Upper lobe of right lung (tissue), 1 donor: ENCODE data around the gene MB21D2. TPM values are rescaled to one million over a fixed set of nuclear protein-coding genes. Genes with fewer than 3 reads are reported as not detected.

Experiments used
- ATAC-seq: fragments of 200-7000 bp; cut with Tn5 transposase; one replicate; pipeline ENCODE4 v1.9.1; 2020; ENCODE audit warnings: mild to moderate bottlenecking, moderate library complexity
- DNase-seq: peaks from one replicate; pipeline ENCODE4 v3.0.0-alpha.2; 2020
- H3K27ac ChIP-seq: fragments of 200-600 bp; one replicate; pipeline ENCODE4 v1.8.0; 2022
- H3K27me3 ChIP-seq: fragments of 200-600 bp; one replicate; pipeline ENCODE4 v1.8.0; 2022; ENCODE audit warnings: mild to moderate bottlenecking
- H3K36me3 ChIP-seq: fragments of 200-600 bp; one replicate; pipeline ENCODE4 v1.8.0; 2022
- H3K4me1 ChIP-seq: fragments of 200-600 bp; one replicate; pipeline ENCODE4 v1.8.0; 2022
- H3K4me3 ChIP-seq: fragments of 200-600 bp; one replicate; pipeline ENCODE4 v1.8.0; 2022; ENCODE audit warnings: mild to moderate bottlenecking
- H3K9me3 ChIP-seq: fragments of 200-600 bp; one replicate; pipeline ENCODE4 v1.8.0; 2022
- intact Hi-C: fragments of 100-400 bp; cut with DNase I; formaldehyde crosslinking; loops from one replicate; pipeline ENCODE4 v1.11.0; 2022
- total RNA-seq: library from RNA; stranded (reverse); fragmentation: NEBNext Ultra II Directional; extraction: Animal tissue kit (Norgen Biotek cat#: 25700); gene quantifications from one replicate; pipeline ENCODE4 v1.2.1, GENCODE V29; 2021
- TF ChIP-seq, protein P1 (sequence below): fragments of 200-600 bp; IDR thresholded peaks from one replicate; pipeline ENCODE4 v1.8.0; 2022; ENCODE audit warnings: antibody characterized with exemption
- donor health status: DM: no; HTN: yes; CAD: no; lungs with severe emphysema.

MB21D2 gene
- total RNA-seq, 1 donor from 2014 or later = 8.0 TPM

DNA sequence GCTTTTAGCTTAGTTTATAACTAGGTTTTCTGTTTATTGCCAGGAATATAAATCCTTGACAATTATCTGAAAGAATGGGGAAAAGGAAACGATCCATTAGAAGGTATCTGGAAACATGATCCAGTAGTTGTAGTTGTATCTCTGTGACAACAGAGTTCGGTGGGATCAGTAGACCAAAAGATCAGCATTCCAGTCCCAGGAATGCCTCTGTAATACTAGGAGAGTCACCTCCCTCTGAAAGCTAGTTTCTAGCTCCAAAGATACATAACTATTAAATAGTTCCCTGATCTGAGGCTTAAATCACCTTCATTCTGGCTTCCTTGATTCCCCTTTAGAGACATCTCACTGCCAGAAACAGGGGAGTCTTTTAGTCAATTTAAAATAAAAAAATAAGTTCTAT lies 34.1 kb downstream of the MB21D2 start:
- ATAC-seq = no peak
- intact Hi-C loops = no loop called here
- DNase-seq = no peak
- no peaks in the 10 kb centered on the region for H3K9me3 ChIP-seq
- no peak overlapping the region for H3K27ac ChIP-seq
- peaks cover 10% of the 10 kb centered on the region for H3K4me1 ChIP-seq
- TF ChIP-seq, protein P1, sequence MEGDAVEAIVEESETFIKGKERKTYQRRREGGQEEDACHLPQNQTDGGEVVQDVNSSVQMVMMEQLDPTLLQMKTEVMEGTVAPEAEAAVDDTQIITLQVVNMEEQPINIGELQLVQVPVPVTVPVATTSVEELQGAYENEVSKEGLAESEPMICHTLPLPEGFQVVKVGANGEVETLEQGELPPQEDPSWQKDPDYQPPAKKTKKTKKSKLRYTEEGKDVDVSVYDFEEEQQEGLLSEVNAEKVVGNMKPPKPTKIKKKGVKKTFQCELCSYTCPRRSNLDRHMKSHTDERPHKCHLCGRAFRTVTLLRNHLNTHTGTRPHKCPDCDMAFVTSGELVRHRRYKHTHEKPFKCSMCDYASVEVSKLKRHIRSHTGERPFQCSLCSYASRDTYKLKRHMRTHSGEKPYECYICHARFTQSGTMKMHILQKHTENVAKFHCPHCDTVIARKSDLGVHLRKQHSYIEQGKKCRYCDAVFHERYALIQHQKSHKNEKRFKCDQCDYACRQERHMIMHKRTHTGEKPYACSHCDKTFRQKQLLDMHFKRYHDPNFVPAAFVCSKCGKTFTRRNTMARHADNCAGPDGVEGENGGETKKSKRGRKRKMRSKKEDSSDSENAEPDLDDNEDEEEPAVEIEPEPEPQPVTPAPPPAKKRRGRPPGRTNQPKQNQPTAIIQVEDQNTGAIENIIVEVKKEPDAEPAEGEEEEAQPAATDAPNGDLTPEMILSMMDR = no peak
- no peaks in the 10 kb centered on the region for H3K27me3 ChIP-seq
- H3K36me3 ChIP-seq = no peaks in the 10 kb centered on the region
- no peak overlapping the region for H3K4me3 ChIP-seq

DNA sequence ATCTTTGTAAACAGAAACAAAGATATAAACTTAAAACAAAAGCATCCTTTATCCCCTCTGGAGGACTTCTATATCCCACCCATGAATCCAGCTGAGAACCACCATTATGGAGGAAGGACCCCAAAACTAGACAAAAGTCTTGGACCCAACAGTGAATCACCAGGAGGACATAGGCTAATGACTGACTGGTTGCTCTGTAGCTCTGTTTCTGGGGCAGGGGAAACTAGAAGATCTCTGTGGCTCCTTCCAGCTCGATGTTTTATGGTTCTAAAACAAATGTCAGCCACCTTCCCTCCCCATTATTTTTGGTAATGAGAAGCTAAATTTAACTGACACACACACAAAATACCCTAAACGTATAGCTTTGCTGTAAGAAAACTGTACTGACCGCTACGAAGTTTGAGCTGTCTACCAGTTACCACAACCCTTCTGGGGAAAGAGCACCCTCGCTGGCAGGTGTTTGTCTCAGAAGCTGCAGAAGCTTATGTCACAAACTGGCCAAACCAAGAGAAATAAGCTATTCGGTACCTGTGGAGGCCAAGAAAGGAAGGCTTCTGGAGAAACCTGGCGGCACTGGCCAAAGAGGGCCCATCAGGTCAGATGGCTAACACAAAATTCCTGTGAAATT lies 36.4 kb downstream of the MB21D2 start:
- no peak overlapping the region for H3K4me3 ChIP-seq
- no peaks in the 10 kb centered on the region for H3K27me3 ChIP-seq
- H3K36me3 ChIP-seq = no peaks in the 10 kb centered on the region
- TF ChIP-seq, protein P1 = no peak
- H3K27ac ChIP-seq = no peak overlapping the region
- no peak for ATAC-seq
- H3K4me1 ChIP-seq = peaks cover 3% of the 10 kb centered on the region
- no peak for DNase-seq
- intact Hi-C loops = no loop called here
- no peaks in the 10 kb centered on the region for H3K9me3 ChIP-seq

DNA sequence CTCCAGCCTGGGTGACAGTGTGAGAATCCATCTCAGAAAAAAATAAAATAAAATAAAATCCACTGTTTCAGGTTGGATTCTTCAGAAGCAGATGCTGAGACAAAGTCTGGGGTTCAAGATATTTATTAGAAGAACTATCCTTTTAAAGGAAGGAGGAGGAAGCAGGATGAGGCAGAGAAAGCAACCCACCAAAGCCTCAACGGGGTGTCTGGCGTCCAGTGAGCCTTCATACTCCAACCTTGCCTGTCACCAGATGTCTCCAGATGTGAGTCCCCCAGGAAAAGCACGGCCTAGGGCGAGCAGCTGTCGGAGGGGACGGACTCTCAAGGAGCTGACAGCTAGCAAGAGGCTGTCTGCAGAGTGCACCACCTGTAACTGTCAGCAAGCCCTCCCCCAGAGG lies 37.3 kb downstream of the MB21D2 start:
- H3K27me3 ChIP-seq = no peaks in the 10 kb centered on the region
- TF ChIP-seq, protein P1 = no peak
- H3K9me3 ChIP-seq = no peaks in the 10 kb centered on the region
- H3K27ac ChIP-seq = no peak overlapping the region
- H3K4me3 ChIP-seq = no peak overlapping the region
- DNase-seq (no peak), ATAC-seq (no peak)
- H3K4me1 ChIP-seq = peaks cover 3% of the 10 kb centered on the region
- H3K36me3 ChIP-seq = no peaks in the 10 kb centered on the region
- intact Hi-C loops = no loop called here

DNA sequence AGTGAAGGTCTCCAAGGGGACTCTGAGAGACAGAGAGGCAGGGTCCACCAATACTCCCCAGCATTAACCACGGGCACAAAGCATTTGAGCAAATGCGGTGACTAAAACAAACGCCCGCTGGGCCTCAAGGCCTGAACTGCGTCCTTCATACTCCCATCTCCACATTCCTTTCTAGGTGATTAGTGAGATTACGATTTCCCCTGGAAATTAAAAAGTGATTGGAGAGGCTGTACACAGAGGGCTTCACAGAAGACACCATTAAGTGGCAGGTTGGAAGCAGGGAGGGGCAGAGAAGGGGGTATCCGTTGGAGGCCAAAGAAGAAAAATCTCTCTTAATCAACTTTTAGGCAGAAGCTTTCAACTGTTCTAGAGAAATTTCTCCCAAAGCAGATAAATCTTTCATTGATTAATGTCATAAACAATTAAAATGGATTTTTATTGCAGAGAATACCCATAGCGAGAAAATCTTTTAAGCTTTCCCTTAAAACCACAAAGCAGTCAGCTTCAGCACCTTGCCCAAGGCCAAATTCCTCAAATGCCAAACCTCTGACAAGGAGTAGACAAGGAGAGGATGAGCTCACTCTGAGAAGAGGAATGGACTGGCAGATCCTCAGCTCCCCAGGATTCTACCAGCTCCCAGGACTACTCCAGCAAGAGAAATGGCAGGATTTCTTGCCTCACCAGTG lies 38.2 kb downstream of the MB21D2 start:
- H3K4me3 ChIP-seq = no peak overlapping the region
- H3K9me3 ChIP-seq = no peaks in the 10 kb centered on the region
- H3K36me3 ChIP-seq = no peaks in the 10 kb centered on the region
- TF ChIP-seq, protein P1 = no peak
- peaks cover 3% of the 10 kb centered on the region for H3K4me1 ChIP-seq
- no peak for DNase-seq
- H3K27ac ChIP-seq = no peak overlapping the region
- peak; percentile 87 for ATAC-seq
- H3K27me3 ChIP-seq = no peaks in the 10 kb centered on the region
- intact Hi-C loops = no loop called here

DNA sequence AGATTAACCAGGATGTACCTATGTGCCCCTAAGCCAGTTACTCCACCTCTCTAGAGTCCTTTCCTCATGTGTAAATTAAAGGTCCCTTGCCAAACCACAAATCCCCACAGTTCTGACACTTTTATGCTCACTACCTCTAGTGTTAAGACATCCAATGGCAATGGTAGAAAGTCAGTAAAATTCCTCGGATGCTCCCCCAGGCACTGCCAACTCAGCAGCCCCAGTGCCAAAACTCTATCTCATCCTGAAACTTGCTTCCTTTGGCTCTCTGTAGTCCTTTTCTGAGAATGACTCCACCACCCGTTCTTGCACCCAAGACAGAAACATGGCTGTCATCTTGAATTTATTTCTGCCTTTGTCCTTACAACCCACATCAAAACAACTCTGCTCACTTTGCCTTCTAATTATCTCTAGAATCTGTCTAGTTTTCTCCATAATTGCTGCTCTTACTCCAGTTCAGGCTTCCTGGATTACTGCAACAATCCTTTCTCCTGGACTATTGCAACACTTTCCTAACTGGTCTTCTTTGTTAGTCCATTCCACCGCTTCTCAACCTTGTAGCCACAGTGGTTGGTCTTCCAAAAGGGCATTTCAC lies 41.6 kb downstream of the MB21D2 start:
- TF ChIP-seq, protein P1 = no peak
- ATAC-seq (no peak), DNase-seq (no peak)
- Histone ChIP-seq H3K9me3 (no peaks in the 10 kb centered on the region), H3K4me3 (no peak overlapping the region), H3K27ac (no peak overlapping the region), H3K27me3 (no peaks in the 10 kb centered on the region), H3K36me3 (no peaks in the 10 kb centered on the region), H3K4me1 (peaks cover 3% of the 10 kb centered on the region)
- intact Hi-C loops = no loop called here
